Measurements from ENCODE around the gene CACNB2. TPM values are rescaled to one million over a fixed set of nuclear protein-coding genes. Genes with fewer than 3 reads are reported as not detected.

The CACNB2 gene
- total and polyA plus RNA-seq, 2 experiments from 2014 or later: 101 to 172 TPM

DNA sequence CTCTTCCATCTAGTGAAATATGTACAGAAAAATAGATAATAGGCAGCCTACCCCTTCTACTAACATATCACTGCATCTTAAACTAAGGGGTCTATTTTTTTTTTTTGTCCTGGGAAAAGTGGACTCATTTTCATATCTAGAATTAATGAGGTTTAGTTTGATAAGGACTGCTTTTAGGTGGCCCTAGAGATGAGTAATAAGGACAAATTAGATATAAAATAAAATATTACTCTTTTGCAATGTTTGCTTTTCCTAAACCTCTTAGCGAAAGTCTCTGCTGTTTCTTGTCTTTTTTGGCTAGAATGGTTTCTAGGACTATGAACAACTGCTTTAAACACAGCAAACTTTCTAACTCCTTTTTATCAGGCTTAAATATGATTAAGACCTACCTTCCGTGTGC lies 83.7 kb downstream of the CACNB2 start:
- TF ChIP-seq, protein P1, sequence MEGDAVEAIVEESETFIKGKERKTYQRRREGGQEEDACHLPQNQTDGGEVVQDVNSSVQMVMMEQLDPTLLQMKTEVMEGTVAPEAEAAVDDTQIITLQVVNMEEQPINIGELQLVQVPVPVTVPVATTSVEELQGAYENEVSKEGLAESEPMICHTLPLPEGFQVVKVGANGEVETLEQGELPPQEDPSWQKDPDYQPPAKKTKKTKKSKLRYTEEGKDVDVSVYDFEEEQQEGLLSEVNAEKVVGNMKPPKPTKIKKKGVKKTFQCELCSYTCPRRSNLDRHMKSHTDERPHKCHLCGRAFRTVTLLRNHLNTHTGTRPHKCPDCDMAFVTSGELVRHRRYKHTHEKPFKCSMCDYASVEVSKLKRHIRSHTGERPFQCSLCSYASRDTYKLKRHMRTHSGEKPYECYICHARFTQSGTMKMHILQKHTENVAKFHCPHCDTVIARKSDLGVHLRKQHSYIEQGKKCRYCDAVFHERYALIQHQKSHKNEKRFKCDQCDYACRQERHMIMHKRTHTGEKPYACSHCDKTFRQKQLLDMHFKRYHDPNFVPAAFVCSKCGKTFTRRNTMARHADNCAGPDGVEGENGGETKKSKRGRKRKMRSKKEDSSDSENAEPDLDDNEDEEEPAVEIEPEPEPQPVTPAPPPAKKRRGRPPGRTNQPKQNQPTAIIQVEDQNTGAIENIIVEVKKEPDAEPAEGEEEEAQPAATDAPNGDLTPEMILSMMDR (IDR thresholded peaks at IDR 0.05; ENCODE audit: low read depth, low read length): no peak
- DNase-seq (ENCODE audit: low read depth in 1 of 2, low spot score in 1 of 2): no peak

DNA sequence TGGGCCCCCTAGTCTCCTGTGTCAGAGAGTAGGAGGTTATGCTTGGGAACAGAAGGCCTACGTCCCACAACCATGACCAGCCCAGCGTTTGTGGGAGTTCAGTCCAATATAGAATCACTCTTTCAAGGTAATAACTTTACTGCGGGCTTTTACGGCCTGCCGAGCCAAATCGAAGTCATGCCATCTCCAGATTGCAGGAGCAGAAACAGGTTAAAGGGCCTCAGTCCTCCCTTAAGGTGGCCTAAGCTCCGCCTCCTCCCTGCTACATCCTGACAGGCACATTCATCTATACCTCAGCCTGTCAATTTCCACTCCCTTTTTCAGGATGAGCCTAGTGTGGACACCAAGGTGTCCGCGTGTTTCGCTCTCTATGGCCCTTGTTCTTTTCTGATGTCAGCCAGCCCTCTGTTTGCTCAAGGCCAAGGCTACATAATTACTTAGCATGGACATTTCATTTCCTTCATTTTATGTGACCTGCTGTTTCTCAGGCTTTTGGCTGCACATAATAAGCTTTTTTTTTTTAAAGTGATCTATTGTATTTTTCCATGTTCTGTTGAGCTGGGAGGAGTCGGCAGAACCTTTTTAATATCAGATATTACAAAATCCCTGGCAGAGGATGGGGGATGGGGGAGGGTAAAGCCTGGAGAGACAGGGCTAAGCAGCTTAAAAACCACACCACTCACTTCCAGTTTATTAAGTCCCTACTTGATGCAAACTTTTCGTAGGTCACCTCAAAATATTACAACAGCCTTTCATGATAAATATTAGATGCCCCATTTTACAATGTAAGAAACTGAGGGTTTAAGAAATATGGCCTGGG lies 84.6 kb downstream of the CACNB2 start:
- Histone ChIP-seq H3K4me1 (ENCODE audit: low read depth) (peaks cover 3% of the 10 kb centered on the region), H3K4me3 (no peak overlapping the region), H3K9me3 (ENCODE audit: low read depth) (no peaks in the 10 kb centered on the region), H3K27me3 (no peaks in the 10 kb centered on the region), H3K27ac (no peak overlapping the region), H3K36me3 (peaks cover 4% of the 10 kb centered on the region)
- TF ChIP-seq, protein P1 (IDR thresholded peaks at IDR 0.05; ENCODE audit: low read depth, low read length): no peak
- peak in 1 of 2 donors; percentile 18 for DNase-seq (ENCODE audit: low read depth in 1 of 2, low spot score in 1 of 2)

More for the DNA sequence above, 83.7 kb downstream of the CACNB2 start:
- H3K4me3 ChIP-seq: no peak overlapping the region
- no peak overlapping the region for H3K27ac ChIP-seq
- H3K4me1 ChIP-seq (ENCODE audit: low read depth): peaks cover 3% of the 10 kb centered on the region
- H3K27me3 ChIP-seq: no peaks in the 10 kb centered on the region
- H3K9me3 ChIP-seq (ENCODE audit: low read depth): no peaks in the 10 kb centered on the region
- peaks cover 4% of the 10 kb centered on the region for H3K36me3 ChIP-seq

DNA sequence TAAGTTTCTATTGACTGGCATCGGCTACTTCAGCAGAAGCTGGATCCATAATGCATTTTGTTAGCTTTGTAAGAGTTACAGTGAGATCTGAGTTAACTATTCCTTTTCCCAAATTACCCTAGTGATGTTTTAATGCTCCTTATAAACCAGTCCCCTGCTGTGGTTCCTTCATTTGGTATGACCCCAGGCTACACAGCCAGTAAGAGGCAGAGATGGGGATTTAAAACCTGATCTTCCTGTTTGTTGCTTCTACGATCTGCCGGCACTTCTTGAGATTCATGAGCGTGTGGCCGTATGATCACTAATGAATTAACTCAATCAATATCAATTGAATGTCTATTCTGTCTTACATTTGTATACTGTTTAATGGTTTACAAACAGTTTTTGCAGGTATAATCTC lies 86.1 kb downstream of the CACNB2 start:
- Histone ChIP-seq H3K27ac (no peak overlapping the region), H3K27me3 (no peaks in the 10 kb centered on the region), H3K4me3 (no peak overlapping the region), H3K4me1 (ENCODE audit: low read depth) (peaks cover 3% of the 10 kb centered on the region), H3K36me3 (peaks cover 4% of the 10 kb centered on the region), H3K9me3 (ENCODE audit: low read depth) (no peaks in the 10 kb centered on the region)
- TF ChIP-seq, protein P1 (IDR thresholded peaks at IDR 0.05; ENCODE audit: low read depth, low read length): no peak
- DNase-seq (ENCODE audit: low read depth in 1 of 2, low spot score in 1 of 2): no peak

DNA sequence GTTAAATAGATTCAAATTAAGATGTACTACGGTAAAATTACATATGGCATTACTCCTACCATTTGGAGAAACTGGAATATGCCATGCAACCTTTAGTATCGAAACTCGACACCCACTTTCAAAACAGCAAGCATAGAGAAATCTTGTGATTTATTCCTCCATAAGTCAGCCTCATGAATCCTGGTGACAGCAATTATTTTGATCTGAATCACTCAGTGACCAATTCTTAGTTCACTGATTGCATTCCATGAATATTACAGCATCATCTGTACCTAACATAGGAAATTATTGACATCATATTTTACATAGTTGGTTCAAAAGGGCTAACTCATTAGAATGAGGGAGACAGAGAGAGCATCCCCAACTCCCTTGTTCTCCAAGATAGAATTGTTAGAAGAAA lies 89.6 kb downstream of the CACNB2 start:
- TF ChIP-seq, protein P1 (IDR thresholded peaks at IDR 0.05; ENCODE audit: low read depth, low read length): no peak
- no peak for DNase-seq (ENCODE audit: low read depth in 1 of 2, low spot score in 1 of 2)
- Histone ChIP-seq H3K4me3 (no peak overlapping the region), H3K4me1 (ENCODE audit: low read depth) (no peaks in the 10 kb centered on the region), H3K27ac (no peak overlapping the region), H3K27me3 (no peaks in the 10 kb centered on the region), H3K36me3 (peaks cover 4% of the 10 kb centered on the region), H3K9me3 (ENCODE audit: low read depth) (no peaks in the 10 kb centered on the region)

DNA sequence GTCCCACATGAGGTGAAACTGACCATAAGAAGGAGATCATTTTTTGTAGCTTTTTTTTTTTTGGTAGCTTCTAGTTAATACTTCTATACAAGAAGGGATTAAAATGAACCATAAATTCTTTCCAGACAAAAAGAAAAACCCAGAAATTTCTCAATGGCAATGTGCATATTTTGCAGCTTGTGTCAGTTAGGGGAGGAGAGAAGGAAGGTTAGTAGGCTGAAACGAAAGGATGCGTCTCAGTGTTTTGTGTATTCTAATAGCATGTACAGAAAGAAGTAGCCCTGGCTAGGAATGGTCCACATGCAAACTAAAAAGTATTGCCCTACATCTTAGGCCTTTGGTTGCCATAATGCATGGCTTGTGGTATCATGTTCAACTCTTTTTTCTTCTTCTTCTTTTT lies 90.6 kb downstream of the CACNB2 start:
- no peak overlapping the region for H3K4me3 ChIP-seq
- H3K27me3 ChIP-seq: no peaks in the 10 kb centered on the region

More for the DNA sequence above, 90.6 kb downstream of the CACNB2 start:
- Histone ChIP-seq H3K27ac (no peak overlapping the region), H3K36me3 (peaks cover 4% of the 10 kb centered on the region), H3K9me3 (ENCODE audit: low read depth) (no peaks in the 10 kb centered on the region), H3K4me1 (ENCODE audit: low read depth) (no peaks in the 10 kb centered on the region)
- no peak for DNase-seq (ENCODE audit: low read depth in 1 of 2, low spot score in 1 of 2)
- TF ChIP-seq, protein P1 (IDR thresholded peaks at IDR 0.05; ENCODE audit: low read depth, low read length): no peak

Measured in cardiac muscle cell (in vitro differentiated cells and primary cell).